GM18502 (cell line): ENCODE data around the gene CCDC149.

Source experiments
- ATAC-seq: cut with Tn5 transposase; IDR thresholded peaks from one replicate; pipeline ENCODE4 v1.9.1; 2021; ENCODE audit warnings: mild to moderate bottlenecking; ENCODE audit not compliant: unreplicated experiment, poor library complexity

CCDC149 gene

GRCh38 chr4:24807611-24808010 lies 105.2 kb downstream of the CCDC149 start:
- no peak for ATAC-seq

DNA sequence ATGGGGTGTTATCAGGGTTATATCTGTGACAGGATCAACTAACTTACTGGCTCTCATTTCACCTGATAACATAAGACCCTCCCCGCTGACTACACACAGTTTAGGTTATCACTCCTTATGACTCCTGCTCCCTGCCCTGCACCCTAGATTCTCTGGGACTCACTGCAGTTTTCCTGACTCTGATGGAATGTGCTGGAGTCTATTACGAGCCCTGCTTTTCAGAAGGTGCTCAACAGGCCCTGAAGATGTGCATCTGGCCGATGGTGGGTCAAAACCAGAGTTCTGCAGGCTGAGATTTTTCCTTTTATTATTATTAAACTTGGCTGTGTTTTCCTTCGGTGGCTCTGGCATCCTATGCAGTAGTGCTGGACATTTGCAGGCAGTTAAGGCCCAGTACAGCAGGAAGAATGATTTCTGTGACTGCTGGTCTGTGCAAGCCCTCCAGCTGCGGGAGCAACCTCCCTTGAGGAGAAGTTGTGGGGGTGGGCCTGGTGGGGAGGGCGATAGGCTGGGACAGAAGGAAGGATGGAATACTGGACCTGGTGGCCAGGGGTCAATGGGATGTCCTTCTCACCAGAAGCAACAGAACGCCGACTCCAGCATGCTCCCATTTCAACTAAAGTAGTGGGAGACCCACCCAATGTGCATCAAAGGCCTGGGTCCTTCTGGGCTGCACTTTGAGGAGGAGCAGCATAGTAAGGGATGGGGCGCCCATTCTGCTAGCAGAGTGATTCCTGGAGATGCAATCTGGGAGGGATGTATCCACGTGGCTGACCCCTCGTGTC lies 106.4 kb downstream of the CCDC149 start:
- no peak for ATAC-seq

GRCh38 chr4:24805566-24805965 lies 107.3 kb downstream of the CCDC149 start:
- no peak for ATAC-seq

- ATAC-seq, result no peak
Observed at GRCh38 chr4:24805067-24805466, 107.8 kb downstream of the CCDC149 start.

GRCh38 chr4:24802648-24803047 lies 110.2 kb downstream of the CCDC149 start:
- no peak for ATAC-seq

GRCh38 chr4:24801136-24801855 lies 111.5 kb downstream of the CCDC149 start:
- ATAC-seq, result no peak

GRCh38 chr4:24800325-24800895 lies 112.4 kb downstream of the CCDC149 start:
- no peak for ATAC-seq

DNA sequence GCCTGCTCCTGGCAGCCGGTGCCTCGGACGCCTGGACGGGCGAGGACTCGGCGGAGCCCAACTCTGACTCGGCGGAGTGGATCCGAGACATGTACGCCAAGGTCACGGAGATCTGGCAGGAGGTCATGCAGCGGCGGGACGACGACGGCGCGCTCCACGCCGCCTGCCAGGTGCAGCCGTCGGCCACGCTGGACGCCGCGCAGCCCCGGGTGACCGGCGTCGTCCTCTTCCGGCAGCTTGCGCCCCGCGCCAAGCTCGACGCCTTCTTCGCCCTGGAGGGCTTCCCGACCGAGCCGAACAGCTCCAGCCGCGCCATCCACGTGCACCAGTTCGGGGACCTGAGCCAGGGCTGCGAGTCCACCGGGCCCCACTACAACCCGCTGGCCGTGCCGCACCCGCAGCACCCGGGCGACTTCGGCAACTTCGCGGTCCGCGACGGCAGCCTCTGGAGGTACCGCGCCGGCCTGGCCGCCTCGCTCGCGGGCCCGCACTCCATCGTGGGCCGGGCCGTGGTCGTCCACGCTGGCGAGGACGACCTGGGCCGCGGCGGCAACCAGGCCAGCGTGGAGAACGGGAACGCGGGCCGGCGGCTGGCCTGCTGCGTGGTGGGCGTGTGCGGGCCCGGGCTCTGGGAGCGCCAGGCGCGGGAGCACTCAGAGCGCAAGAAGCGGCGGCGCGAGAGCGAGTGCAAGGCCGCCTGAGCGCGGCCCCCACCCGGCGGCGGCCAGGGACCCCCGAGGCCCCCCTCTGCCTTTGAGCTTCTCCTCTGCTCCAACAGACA lies 113.1 kb downstream of the CCDC149 start:
- no peak for ATAC-seq

DNA sequence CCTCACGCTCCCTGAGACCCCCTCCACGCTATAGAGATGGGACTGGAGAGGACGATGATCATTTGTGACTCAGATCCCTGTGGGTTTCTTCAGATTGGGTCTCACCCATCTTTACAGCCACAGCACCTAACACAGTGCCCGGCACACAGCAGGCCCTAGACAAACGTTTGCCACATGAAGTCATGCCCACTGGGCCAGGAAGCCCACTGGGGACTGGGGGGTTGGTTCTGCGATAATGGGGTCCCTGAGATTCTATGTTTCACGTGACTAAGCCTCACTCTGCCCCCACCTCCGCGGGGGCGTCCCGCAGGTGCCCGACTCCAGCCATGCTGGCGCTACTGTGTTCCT lies 113.7 kb downstream of the CCDC149 start:
- ATAC-seq, result no peak

- no peak for ATAC-seq
Observed at GRCh38 chr4:24798036-24798610, 114.7 kb downstream of the CCDC149 start.

DNA sequence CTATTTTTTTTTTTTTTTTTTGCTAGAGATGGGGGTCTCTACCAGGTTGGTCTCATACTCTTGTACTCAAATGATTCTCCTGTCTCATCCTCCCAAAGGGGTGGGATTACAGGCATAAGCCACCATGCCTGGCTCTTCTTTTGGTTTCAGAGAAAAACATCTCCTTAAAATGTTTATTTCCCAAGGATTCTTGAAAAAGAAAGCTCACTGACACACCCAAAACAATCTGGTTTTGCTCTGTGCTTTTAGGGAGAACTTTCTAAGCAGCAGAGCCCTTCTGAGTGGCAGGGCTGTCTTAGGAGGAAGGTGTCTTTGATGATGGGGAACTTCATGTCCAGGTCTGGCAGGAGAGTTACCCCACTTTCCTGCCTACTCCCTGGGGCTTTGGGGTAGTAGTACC lies 116.2 kb downstream of the CCDC149 start:
- ATAC-seq, result no peak

DNA sequence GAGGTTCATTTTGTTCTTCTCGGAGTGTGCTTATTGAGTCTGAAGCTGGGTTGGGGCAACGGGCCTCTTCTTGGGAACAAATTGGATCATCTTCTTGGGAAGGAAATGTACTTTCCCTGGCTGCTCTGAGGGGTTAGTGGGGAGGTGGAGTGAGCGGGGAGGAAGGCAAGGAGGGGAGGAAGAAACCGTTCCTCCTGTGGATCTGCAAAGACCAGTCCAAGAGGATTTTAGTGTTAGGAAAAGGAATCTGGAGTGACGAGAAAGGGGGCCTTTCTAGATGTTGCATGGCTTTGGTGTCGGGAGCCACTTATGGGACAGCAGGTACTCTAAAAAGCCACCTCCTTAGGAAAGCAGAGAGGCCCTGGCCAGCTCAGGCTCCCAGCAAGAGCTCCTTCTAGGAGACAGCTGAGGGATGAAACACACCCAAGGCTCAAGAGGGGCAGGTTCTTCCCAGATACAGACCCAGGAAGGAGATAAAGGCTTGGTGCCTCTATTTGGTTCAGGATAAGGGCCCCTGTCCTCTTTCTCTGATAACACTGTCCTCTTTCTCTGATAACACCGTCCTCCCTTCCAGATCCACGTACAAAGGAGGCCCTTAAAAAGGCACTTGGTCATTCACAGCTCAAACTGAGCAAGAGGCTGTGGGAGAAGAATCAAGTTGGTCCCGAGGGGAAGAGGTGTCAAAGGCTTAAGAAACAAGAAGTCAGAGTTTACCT lies 117.0 kb downstream of the CCDC149 start:
- no peak for ATAC-seq

- no peak for ATAC-seq
Observed at GRCh38 chr4:24794916-24795665, 117.8 kb downstream of the CCDC149 start, which contains the start of gene SOD3. Gene SOD3, plus strand, starts transcription at chr4:24795573. Its CDS starts 3,949 bp downstream, at chr4:24799522.

GRCh38 chr4:24794480-24794879 lies 118.4 kb downstream of the CCDC149 start:
- ATAC-seq, result no peak

DNA sequence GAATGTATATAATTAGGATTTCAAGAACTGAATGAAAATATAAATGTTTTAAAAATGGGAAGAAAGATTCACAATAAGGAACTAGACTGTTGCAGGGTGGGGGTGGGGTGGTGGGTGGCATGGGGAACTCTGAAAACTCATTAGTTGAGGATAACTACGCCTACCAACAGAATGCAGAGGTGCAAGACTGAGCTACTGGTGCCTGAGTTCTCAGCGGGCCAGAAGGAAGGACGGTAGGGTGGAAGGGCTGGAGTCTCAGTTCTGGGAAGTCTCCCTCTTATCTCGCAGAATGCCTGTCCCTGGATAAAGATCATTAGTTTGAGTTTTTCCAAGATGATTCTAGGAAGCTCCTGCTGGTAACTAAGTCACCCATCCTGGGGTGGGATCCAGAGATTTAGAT lies 118.8 kb downstream of the CCDC149 start:
- ATAC-seq, result no peak

GRCh38 chr4:24793219-24794005 lies 119.4 kb downstream of the CCDC149 start:
- ATAC-seq, result no peak

GRCh38 chr4:24792552-24792951 lies 120.3 kb downstream of the CCDC149 start:
- no peak for ATAC-seq

- no peak for ATAC-seq
Observed at GRCh38 chr4:24791043-24791442, 121.8 kb downstream of the CCDC149 start.
